ENCODE data around the gene SH3PXD2A.
"Not testable (repeated sequence)": the region's sequence is repeated elsewhere in the genome, so short reads cannot be mapped to it uniquely, and the experiment has no call there.

SH3PXD2A gene

GRCh38 chr10:103665162-103665889 lies 190.1 kb downstream of the SH3PXD2A start:
- Histone ChIP-seq H3K27me3 (replicated peaks in 2 of 5; ENCODE audit: control insufficient read depth in 4 of 5, insufficient read depth in 5 of 5, low read length in 4 of 5) (no peaks in the 10 kb centered on the region), H3K36me3 (ENCODE audit: control insufficient read depth in 4 of 4, insufficient read depth in 4 of 4, low read length in 3 of 4) (peaks cover 0 to 4% (median 1%) of the 10 kb centered on the region in 4 experiments), H3K27ac (ENCODE audit: insufficient read depth in 1 of 2, low read depth in 1 of 2, low read length in 2 of 2, poor library complexity in 1 of 2, severe bottlenecking in 2 of 2) (no peak overlapping the region), H3K4me1 (ENCODE audit: control extremely low read depth in 1 of 4, control insufficient read depth in 4 of 4, insufficient read depth in 4 of 4, low read length in 3 of 4) (peaks cover 0 to 34% (median 20%) of the 10 kb centered on the region in 4 experiments), H3K9me3 (ENCODE audit: control extremely low read depth in 1 of 5, control insufficient read depth in 4 of 5, insufficient read depth in 2 of 5, low read depth in 1 of 5, low read length in 4 of 5) (no peaks in the 10 kb centered on the region), H3K4me3 (ENCODE audit: control insufficient read depth in 1 of 7, extremely low read depth in 1 of 7, insufficient read depth in 4 of 7, low read depth in 2 of 7, low read length in 6 of 7) (no peak overlapping the region)
- CTCF ChIA-PET: interaction anchor here (0.6 to 3.1 kb wide), 7 partner anchors 13 to 62 kb away, joined by 3 to 22 read pairs (median 3); no protein-coding TSS in a partner anchor
- WGBS (ENCODE audit: insufficient coverage): 98% methylated on average over 6 of the region's 9 CpGs
- no peak for DNase-seq
- POLR2A ChIA-PET: no interaction called here

GRCh38 chr10:103663802-103664201 lies 191.6 kb downstream of the SH3PXD2A start:
- WGBS (ENCODE audit: insufficient coverage): 87% methylated on average over 11 of the region's 13 CpGs

GRCh38 chr10:103663236-103663635 lies 192.1 kb downstream of the SH3PXD2A start:
- H3K36me3 ChIP-seq (ENCODE audit: control insufficient read depth in 4 of 4, insufficient read depth in 4 of 4, low read length in 3 of 4): peaks cover 0 to 4% (median 2%) of the 10 kb centered on the region in 4 experiments
- H3K27me3 ChIP-seq (replicated peaks in 2 of 5; ENCODE audit: control insufficient read depth in 4 of 5, insufficient read depth in 5 of 5, low read length in 4 of 5): no peaks in the 10 kb centered on the region
- H3K27ac ChIP-seq (ENCODE audit: insufficient read depth in 1 of 2, low read depth in 1 of 2, low read length in 2 of 2, poor library complexity in 1 of 2, severe bottlenecking in 2 of 2): no peak overlapping the region
- WGBS (ENCODE audit: insufficient coverage): 88% methylated on average over 2 of the region's 3 CpGs
- no peaks in the 10 kb centered on the region for H3K9me3 ChIP-seq (ENCODE audit: control extremely low read depth in 1 of 5, control insufficient read depth in 4 of 5, insufficient read depth in 2 of 5, low read depth in 1 of 5, low read length in 4 of 5)
- peaks cover 0 to 32% (median 25%) of the 10 kb centered on the region in 4 experiments for H3K4me1 ChIP-seq (ENCODE audit: control extremely low read depth in 1 of 4, control insufficient read depth in 4 of 4, insufficient read depth in 4 of 4, low read length in 3 of 4)
- no peak for DNase-seq
- ChIA-PET POLR2A (interaction anchor here (0.7 kb wide), 1 partner anchor 44 kb away, joined by 3 read pairs; no protein-coding TSS in a partner anchor), CTCF (interaction anchor here (1.2 kb wide), 1 partner anchor 58 kb away, joined by 4 read pairs; no protein-coding TSS in a partner anchor)
- H3K4me3 ChIP-seq (ENCODE audit: control insufficient read depth in 1 of 7, extremely low read depth in 1 of 7, insufficient read depth in 4 of 7, low read depth in 2 of 7, low read length in 6 of 7): no peak overlapping the region

More at GRCh38 chr10:103663802-103664201, 191.6 kb downstream of the SH3PXD2A start:
- peaks cover 0 to 37% (median 28%) of the 10 kb centered on the region in 4 experiments for H3K4me1 ChIP-seq (ENCODE audit: control extremely low read depth in 1 of 4, control insufficient read depth in 4 of 4, insufficient read depth in 4 of 4, low read length in 3 of 4)
- CTCF ChIA-PET: interaction anchor here (1.2 kb wide), 2 partner anchors 22 to 58 kb away, joined by 4 read pairs; no protein-coding TSS in a partner anchor
- no peaks in the 10 kb centered on the region for H3K27me3 ChIP-seq (replicated peaks in 2 of 5; ENCODE audit: control insufficient read depth in 4 of 5, insufficient read depth in 5 of 5, low read length in 4 of 5)
- peaks cover 0 to 4% (median 1%) of the 10 kb centered on the region in 4 experiments for H3K36me3 ChIP-seq (ENCODE audit: control insufficient read depth in 4 of 4, insufficient read depth in 4 of 4, low read length in 3 of 4)
- DNase-seq: no peak
- no peak overlapping the region for H3K27ac ChIP-seq (ENCODE audit: insufficient read depth in 1 of 2, low read depth in 1 of 2, low read length in 2 of 2, poor library complexity in 1 of 2, severe bottlenecking in 2 of 2)
- POLR2A ChIA-PET: interaction anchor here (0.7 kb wide), 1 partner anchor 45 kb away, joined by 3 read pairs; no protein-coding TSS in a partner anchor
- H3K4me3 ChIP-seq (ENCODE audit: control insufficient read depth in 1 of 7, extremely low read depth in 1 of 7, insufficient read depth in 4 of 7, low read depth in 2 of 7, low read length in 6 of 7): no peak overlapping the region
- no peaks in the 10 kb centered on the region for H3K9me3 ChIP-seq (ENCODE audit: control extremely low read depth in 1 of 5, control insufficient read depth in 4 of 5, insufficient read depth in 2 of 5, low read depth in 1 of 5, low read length in 4 of 5)

DNA sequence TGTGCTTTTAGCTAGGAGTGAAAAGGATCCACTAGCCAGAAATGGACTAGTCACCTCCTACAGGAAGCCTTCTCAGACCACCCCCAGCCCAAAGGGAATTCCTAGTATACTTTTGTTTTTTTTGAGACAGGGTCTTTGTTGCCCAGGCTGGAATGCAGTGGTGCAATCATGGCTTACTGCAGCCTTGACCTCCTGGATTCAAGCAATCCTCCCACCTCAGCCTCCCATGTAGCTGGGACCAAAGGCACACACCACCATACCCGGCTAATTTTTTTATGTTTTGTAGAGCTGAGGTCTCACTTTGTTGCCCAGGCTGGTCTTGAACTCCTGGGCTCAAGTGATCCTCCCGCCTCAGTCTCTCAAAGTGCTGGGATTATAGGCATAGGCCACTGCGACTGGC lies 192.7 kb downstream of the SH3PXD2A start:
- 97% methylated on average over 3 of the region's 3 CpGs for WGBS (ENCODE audit: insufficient coverage)
- POLR2A ChIA-PET; H3K36me3 ChIP-seq (ENCODE audit: control insufficient read depth in 4 of 4, insufficient read depth in 4 of 4, low read length in 3 of 4); H3K27ac ChIP-seq (ENCODE audit: insufficient read depth in 1 of 2, low read depth in 1 of 2, low read length in 2 of 2, poor library complexity in 1 of 2, severe bottlenecking in 2 of 2); H3K27me3 ChIP-seq (replicated peaks in 2 of 5; ENCODE audit: control insufficient read depth in 4 of 5, insufficient read depth in 5 of 5, low read length in 4 of 5); H3K4me3 ChIP-seq (ENCODE audit: control insufficient read depth in 1 of 7, extremely low read depth in 1 of 7, insufficient read depth in 4 of 7, low read depth in 2 of 7, low read length in 6 of 7); H3K9me3 ChIP-seq (ENCODE audit: control extremely low read depth in 1 of 5, control insufficient read depth in 4 of 5, insufficient read depth in 2 of 5, low read depth in 1 of 5, low read length in 4 of 5); DNase-seq: not testable (repeated sequence)
- H3K4me1 ChIP-seq (ENCODE audit: control extremely low read depth in 1 of 4, control insufficient read depth in 4 of 4, insufficient read depth in 4 of 4, low read length in 3 of 4): peaks cover 0 to 28% (median 23%) of the 10 kb centered on the region in 4 experiments
- CTCF ChIA-PET: interaction anchor here (1.2 to 6.8 kb wide), 3 partner anchors 24 to 57 kb away, joined by 3 to 40 read pairs (median 4); no protein-coding TSS in a partner anchor

DNA sequence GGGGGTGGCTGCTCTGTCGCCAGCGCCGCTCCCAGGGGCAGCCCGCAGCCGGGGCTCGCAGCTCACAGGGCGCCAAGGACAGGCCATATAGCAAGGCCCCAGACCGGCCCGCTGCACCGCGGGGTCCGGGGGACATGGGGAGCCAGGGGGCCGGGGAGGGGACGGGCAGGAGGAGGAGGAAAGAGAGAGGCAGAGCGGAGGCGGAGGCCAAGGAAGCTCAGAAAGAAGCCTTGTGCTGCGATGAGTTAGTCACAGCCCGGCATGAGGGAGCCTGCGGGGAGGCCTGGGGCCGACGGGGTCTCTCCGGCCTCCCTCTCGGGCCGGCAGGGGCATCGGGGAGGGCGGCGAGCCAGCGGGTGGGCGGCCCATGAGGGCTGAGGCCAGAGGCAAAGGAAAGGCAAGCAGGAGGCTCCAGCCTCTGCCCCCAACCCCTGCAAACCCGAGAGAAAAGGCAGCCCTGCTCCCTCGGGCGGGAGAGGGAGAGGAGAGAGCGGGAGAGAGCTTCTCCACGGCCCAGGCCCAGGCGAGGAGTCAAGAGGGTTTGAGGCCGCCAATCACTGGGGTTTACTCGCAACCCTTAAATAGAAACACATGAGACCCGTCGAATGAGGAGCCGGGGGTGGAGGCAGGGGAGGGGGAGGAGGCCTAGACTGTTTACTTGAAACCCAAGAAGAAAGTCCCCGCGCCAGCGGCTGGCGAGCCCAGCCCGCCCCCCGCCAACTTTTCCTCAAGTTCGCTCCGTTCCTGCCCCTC lies 194.0 kb downstream of the SH3PXD2A start:
- peak in 2 of 3 donors; percentile 62 to 67 for DNase-seq
- H3K27ac ChIP-seq (ENCODE audit: insufficient read depth in 1 of 2, low read depth in 1 of 2, low read length in 2 of 2, poor library complexity in 1 of 2, severe bottlenecking in 2 of 2): peak overlapping the region; percentile 46 to 81
- peaks cover 0 to 4% (median 0%) of the 10 kb centered on the region in 5 experiments for H3K9me3 ChIP-seq (ENCODE audit: control extremely low read depth in 1 of 5, control insufficient read depth in 4 of 5, insufficient read depth in 2 of 5, low read depth in 1 of 5, low read length in 4 of 5)
- ChIA-PET CTCF (interaction anchor here (0.5 to 6.8 kb wide), 9 partner anchors 14 to 331 kb away, joined by 3 to 40 read pairs (median 3); no protein-coding TSS in a partner anchor), POLR2A (no interaction called here)
- peaks cover 2 to 8% (median 3%) of the 10 kb centered on the region in 4 experiments for H3K36me3 ChIP-seq (ENCODE audit: control insufficient read depth in 4 of 4, insufficient read depth in 4 of 4, low read length in 3 of 4)
- peaks cover 0 to 28% (median 23%) of the 10 kb centered on the region in 4 experiments for H3K4me1 ChIP-seq (ENCODE audit: control extremely low read depth in 1 of 4, control insufficient read depth in 4 of 4, insufficient read depth in 4 of 4, low read length in 3 of 4)
- 73% methylated on average over 35 of the region's 48 CpGs for WGBS (ENCODE audit: insufficient coverage)
- peak overlapping the region in 6 of 7 experiments; percentile 61 to 95 (median 78) for H3K4me3 ChIP-seq (ENCODE audit: control insufficient read depth in 1 of 7, extremely low read depth in 1 of 7, insufficient read depth in 4 of 7, low read depth in 2 of 7, low read length in 6 of 7)
- no peaks in the 10 kb centered on the region for H3K27me3 ChIP-seq (replicated peaks in 2 of 5; ENCODE audit: control insufficient read depth in 4 of 5, insufficient read depth in 5 of 5, low read length in 4 of 5)

DNA sequence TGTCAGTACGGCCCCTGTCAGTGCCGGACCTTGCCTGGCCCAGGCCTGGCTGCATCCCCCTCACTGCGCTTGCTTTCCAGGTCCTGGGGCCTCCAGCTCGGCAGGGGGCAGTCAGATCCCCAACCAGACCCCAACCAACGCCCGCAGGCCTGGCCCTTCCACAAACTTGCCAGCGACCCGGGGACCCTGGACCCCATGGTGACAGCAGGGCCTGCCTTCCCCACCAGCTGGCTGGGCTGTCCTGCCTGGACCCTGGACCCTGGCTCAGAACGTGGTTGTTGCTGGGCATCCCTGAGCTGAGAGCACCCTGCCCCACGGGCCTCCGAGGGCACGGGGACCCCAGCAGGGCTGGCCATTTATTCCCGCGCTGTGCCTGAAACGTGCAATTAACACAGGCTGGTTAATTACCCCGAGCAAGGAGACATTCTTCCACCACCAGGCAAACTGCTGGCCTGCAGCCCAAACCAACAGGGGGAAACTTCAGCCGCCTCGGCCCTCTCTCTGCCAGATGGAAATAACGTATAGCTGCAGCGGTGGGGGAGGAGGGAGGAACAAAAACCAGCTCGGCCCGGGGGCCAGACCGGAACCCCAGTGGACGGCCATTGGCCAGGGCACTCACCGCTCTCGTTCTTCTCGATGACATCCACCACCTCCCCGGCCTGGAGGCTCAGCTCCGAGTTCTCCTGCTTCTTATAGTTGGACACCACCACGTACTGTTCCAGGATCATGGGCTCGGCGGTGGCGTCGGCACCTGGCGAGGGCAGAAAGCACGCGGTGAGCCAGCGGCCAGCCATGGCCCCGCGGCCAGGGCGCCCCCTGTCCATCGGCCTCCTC lies 194.8 kb downstream of the SH3PXD2A start:
- Histone ChIP-seq H3K4me3 (ENCODE audit: control insufficient read depth in 1 of 7, extremely low read depth in 1 of 7, insufficient read depth in 4 of 7, low read depth in 2 of 7, low read length in 6 of 7) (peak overlapping the region; percentile 57 to 95 (median 77)), H3K9me3 (ENCODE audit: control extremely low read depth in 1 of 5, control insufficient read depth in 4 of 5, insufficient read depth in 2 of 5, low read depth in 1 of 5, low read length in 4 of 5) (peaks cover 0 to 4% (median 0%) of the 10 kb centered on the region in 5 experiments), H3K27me3 (replicated peaks in 2 of 5; ENCODE audit: control insufficient read depth in 4 of 5, insufficient read depth in 5 of 5, low read length in 4 of 5) (no peaks in the 10 kb centered on the region), H3K27ac (ENCODE audit: insufficient read depth in 1 of 2, low read depth in 1 of 2, low read length in 2 of 2, poor library complexity in 1 of 2, severe bottlenecking in 2 of 2) (peak overlapping the region; percentile 46 to 81), H3K4me1 (ENCODE audit: control extremely low read depth in 1 of 4, control insufficient read depth in 4 of 4, insufficient read depth in 4 of 4, low read length in 3 of 4) (peaks cover 0 to 28% (median 23%) of the 10 kb centered on the region in 4 experiments), H3K36me3 (ENCODE audit: control insufficient read depth in 4 of 4, insufficient read depth in 4 of 4, low read length in 3 of 4) (peaks cover 2 to 8% (median 3%) of the 10 kb centered on the region in 4 experiments)
- ChIA-PET CTCF (interaction anchor here (0.5 to 6.8 kb wide), 11 partner anchors 11 to 332 kb away, joined by 3 to 40 read pairs (median 4); no protein-coding TSS in a partner anchor), POLR2A (interaction anchor here (1.2 kb wide), 1 partner anchor 26 kb away, joined by 4 read pairs; no protein-coding TSS in a partner anchor)
- 41% methylated on average over 38 of the region's 42 CpGs for WGBS (ENCODE audit: insufficient coverage)
- DNase-seq: peak; percentile 27 to 50 (median 34)

Data from common myeloid progenitor, CD34-positive (primary cell).